GM21528 (cell line): ENCODE measurements around the gene MTMR4.
"Not testable (repeated sequence)": the region's sequence is repeated elsewhere in the genome, so short reads cannot be mapped to it uniquely, and the experiment has no call there.

Experiments used
- ATAC-seq: cut with Tn5 transposase; IDR thresholded peaks from one replicate; pipeline ENCODE4 v1.9.1; 2021; ENCODE audit warnings: mild to moderate bottlenecking, moderate library complexity; ENCODE audit not compliant: unreplicated experiment, low FRiP score

MTMR4 gene

DNA sequence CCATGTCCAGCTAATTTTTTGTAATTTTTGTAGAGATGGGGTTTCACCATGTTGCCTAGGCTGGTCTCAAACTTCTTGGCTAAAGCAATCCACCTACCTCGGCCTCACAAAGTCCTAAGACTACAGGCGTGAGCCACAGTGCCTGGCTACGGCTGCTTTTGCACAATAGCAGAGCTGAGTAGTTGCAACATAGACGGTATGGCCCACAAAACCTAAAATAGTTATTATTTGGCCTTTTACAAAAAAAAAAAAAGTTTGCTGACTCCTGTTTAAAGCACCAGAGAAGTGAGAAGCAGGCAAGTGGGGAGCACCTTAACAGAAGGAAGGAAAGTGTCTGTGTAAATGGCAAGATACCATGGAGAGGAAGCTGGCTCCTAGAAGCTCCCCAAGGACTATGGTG lies 20.9 kb downstream of the MTMR4 start:
- no peak for ATAC-seq

DNA sequence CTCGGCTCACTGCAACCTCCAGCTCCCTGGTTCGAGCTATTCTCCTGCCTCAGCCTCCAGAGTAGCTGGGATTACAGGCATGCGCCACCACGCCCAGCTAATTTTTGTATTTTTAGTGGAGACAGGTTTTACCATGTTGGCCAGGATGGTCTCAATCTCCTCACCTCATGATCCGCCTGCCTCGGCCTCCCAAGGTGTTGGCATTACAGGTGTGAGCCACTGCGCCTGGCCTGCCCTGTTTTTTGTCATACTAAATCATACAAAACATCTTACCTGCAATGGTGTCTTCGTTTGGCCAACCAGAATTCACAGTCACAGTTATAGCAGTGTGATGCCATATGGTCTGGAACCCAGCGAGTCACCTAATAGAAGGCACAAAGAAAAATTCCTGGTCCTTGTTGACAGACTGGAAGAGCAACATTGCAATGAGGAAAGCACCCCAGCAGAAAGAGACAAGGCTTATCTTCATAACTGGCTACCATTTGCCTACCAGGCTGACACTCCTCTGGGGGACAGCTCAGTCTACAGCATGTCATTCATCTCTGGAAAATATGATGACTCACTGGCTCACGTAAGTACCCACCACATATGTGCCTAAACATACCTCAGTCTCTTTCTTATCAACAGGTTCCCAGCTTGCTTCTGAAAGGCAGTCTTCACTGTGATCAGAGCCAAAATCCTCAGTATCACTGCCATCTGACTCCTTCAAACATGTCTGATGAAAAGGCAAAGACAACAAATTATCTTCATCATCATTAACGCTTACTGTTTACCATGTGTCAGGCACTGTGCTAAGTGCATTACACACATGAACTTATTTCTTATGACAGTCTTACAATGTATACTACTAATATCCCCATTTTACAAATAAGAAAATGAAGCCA lies 22.0 kb downstream of the MTMR4 start:
- no peak for ATAC-seq

DNA sequence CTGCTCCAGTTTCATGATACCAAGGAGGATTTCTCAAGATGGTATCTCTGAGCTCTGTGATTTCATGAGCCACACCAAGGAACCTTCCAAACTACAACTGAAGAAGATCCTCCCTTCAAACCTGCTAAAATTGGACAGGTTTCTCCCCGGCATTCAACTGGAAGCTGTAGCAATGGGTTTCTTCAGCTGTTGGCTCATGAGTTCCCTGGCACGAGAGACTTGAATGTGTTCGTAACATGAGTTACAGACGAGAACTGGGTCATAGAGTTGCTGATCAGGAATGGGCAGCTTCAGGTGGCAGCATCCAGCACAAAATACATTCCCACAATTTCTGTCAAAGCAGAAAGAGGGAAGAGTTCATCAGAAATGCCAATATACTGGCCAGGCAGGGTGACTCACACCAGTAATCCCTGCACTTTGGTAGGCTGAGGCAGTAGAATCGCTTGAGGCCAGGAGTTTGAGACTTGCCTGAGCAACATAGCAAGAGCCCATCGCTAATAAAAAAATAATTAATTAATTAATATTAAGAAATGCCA lies 22.9 kb downstream of the MTMR4 start:
- ATAC-seq = no peak

DNA sequence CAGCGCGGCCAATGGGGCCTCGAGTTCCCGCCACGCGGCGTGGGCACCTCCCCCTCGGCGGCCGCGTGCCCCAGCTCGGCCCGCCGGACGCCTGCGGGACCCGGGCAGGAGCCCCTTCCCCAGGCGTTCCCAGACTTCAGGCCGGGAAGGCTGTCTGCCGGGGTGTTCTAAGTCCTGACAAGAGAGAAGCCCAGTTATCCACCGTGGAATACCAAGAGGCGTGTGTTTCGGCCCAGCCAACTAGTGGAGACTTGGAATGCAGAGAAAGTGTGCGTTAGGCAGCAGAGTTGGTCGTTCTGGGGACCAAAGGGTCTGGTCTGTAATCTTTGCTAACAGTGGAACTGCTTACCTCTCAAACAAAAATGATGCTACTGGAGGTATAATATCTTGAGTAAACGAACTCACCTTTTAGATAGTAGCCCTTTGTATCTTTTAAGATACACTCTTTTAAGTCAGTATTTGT lies 26.0 kb downstream of the MTMR4 start:
- no peak for ATAC-seq

DNA sequence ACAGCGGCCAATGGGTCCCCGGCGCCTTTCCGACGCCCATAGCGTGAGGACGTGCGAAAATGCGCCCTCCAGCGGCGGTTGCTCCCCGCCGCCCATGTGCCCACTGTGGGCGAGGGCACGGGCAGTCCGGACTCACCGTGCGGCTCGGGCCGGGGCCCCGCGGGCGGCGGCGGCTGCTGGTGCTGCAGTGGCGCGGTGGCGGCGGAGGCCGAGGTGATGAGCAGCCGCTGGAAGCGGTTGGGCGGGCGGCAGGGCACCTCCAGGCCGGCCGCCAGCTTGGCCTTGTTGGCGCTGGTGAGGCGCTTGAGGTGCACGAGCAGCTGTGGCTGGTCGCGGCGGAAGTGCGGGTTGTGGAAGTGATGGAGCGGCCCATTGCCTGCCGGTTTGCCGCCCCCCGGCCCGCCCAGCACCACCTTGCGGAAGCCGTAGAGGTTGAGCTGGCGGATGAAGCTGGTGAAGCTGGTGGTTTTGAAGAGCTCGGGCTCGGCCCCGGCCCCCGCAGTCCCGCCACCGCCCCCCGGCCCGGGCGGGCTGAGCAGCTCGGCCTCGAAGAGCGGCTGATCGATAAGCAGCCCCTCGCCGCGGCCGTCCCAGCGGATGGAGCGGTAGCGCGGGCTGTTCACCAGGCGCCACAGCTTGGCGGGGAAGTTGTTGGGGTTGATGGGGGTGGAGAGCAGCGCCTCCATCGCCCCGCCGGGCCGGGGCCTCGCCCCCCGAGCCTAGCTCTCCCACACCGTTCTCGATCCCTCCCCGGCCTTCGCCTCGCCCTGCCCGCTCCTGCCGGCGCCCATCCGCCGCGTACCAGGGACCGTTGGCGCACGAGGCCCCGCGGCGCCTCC lies 26.6 kb downstream of the MTMR4 start, which contains the start of gene HSF5:
TSS of gene HSF5 (minus strand) at position 820 of the 839 bp plus-strand sequence. CDS start at position 686, 134 bp downstream.
- no peak for ATAC-seq

DNA sequence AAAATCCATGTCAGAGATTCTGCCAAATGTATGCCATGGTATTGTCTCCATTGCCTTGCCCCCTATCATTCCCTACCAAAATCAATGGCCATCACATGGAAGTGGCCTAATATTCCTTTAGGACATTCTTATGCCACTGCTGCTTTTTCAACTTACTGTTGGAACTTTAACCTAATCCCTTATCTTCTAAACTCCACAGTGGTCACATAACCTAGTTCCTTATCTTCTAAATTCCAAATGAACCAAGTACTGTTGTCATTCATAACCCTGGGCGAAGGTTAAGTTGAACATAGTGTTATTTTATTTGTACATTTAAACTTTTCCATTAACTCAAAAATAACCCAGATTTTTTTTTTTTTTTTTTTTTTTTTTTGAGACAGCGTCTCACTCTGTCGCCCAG lies 29.8 kb downstream of the MTMR4 start:
- ATAC-seq = no peak

DNA sequence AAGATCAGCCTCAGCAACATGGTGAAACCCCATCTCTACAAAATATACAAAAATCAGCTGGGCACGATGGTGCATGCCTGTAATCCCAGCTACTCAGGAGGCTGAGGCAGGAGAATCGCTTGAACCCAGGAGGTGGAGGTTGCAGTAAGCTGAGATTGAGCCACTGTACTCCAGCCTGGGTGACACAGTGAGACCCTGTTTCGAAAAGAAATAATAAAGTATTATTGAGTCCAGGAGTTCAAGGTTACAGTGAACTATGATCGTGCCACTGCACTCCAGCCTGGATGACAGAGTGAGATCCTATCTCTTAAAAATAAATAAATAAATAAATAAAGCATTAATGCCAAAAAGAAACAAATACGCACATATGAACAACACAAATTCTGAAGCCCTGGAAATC lies 32.6 kb downstream of the MTMR4 start:
- ATAC-seq = not testable (repeated sequence)

DNA sequence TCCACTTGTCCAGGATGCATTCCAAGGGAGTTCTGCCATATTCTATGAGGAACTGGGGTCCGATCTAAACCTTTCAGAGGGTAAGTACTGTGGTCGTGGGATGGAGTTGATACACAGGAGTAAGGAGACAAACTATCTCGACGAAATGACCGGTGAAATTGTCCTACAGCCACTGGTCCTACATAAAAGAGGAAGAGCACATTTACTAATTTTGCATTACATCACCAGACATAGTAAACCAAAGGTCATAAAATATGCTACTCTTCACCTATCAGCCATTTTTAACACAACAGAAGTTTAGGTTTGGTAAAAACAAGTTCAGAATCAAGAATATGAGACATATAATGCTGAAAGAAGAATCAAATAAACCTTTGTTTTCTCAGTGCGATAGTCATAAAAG lies 34.3 kb downstream of the MTMR4 start:
- no peak for ATAC-seq

DNA sequence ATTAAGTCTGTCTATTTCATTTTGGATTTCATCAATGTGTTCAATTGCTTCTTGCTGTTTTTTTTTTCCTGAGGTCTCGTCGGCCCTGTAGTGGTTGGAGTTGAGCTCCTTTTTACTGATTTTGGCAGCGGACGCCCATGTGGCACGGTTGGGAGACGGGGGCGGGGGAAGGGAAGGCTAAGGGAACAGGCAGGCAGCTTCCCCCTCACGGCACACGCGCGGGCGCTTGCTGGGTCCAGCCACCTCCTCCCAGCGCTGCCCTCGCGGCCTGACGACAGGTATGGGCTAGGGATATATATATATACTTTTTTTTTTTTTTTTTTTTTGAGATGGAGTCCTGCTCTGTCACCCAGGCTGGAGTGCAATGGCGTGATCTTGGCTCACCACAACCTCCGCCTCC lies 37.6 kb downstream of the MTMR4 start:
- no peak for ATAC-seq

DNA sequence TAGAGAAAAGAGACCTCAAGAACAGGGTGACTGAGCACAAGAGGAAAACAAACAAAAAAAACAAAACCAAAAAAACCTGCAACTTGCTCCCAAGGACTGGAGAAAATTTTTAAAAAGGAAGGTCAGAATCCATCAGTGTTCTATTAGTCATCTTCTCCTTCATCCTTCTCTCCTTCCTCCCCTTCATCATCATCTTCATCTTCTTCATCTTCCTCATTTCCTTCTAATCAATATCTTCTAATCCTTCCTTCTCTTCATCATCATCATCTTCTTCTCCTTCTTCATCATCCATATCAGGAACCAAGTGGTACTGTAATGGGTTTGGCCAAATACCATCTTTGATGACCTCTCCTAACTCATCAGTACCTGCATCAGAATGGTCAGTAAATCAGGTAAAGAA lies 38.5 kb downstream of the MTMR4 start:
- no peak for ATAC-seq

DNA sequence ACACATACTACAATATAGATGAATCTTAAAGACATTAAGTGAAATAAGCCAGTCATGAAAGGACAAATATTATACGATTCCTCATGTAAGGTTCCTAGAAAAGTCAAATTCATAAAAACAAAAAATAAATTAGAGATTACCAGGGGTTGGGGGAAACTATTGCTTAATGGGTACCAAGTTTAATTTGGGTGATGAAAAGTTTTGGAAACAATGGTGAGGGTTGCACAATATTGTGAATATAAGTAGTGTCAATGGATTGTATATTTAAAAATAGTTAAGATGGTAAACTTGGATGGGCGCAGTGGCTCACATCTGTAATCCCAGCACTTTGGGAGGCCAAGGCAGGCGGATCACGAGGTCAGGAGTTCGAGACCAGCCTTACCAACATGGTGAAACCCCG lies 44.1 kb downstream of the MTMR4 start:
- no peak for ATAC-seq

DNA sequence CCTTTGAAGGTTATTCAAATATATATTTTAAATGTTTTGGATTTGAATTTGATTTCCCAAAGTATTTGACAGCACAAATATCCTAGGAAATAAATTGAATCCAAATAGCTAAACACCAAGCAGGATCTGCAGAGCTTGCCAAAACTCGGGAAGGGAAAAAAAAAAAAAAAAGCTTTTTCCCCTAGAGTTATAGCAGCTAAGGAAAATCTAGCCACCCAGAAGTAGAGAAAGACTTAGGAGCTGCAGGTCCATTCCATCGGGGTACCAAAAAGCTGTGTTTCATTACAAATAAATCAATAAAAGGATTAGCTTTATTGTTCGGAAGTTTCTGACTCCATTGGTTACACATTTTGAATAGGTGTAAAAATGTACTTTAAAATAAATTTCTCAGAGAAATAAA lies 45.5 kb downstream of the MTMR4 start:
- ATAC-seq = no peak

DNA sequence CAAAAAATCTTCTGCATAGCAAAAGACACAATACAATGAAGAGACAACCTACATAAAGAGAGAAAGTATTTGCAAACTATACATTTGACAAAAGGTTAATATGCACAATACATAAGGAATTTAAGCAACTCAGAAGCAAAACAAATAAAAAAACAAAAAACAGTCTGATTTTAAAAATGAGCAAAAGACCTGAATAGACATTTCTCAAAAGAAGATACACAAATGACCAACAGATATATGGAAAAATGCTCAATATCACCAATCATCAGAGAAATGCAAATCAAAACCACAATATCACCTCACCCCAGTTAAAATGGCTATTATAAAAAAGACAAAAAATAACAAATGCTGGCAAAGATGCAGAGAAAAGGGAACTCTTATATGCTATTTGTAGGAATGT lies 58.9 kb downstream of the MTMR4 start:
- ATAC-seq = no peak

DNA sequence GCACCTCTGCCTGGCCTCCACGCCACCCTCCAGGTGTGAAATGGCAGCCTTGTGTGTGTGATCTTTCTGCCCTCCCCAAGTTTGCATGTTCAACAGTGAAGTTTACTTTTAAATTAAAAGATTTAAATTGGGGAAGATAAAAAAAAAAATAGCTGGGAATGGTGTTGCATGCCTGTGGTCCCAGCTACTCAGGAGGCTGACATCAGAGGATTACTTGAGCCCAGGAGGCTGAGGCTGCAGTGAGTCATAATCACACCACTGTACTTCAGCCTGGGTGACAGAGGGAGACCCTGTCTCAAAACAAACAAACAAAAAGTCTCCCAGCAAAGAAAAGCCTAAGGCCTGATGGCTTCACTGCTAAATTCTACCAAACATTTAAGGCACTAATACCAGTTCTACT lies 61.7 kb downstream of the MTMR4 start:
- no peak for ATAC-seq

DNA sequence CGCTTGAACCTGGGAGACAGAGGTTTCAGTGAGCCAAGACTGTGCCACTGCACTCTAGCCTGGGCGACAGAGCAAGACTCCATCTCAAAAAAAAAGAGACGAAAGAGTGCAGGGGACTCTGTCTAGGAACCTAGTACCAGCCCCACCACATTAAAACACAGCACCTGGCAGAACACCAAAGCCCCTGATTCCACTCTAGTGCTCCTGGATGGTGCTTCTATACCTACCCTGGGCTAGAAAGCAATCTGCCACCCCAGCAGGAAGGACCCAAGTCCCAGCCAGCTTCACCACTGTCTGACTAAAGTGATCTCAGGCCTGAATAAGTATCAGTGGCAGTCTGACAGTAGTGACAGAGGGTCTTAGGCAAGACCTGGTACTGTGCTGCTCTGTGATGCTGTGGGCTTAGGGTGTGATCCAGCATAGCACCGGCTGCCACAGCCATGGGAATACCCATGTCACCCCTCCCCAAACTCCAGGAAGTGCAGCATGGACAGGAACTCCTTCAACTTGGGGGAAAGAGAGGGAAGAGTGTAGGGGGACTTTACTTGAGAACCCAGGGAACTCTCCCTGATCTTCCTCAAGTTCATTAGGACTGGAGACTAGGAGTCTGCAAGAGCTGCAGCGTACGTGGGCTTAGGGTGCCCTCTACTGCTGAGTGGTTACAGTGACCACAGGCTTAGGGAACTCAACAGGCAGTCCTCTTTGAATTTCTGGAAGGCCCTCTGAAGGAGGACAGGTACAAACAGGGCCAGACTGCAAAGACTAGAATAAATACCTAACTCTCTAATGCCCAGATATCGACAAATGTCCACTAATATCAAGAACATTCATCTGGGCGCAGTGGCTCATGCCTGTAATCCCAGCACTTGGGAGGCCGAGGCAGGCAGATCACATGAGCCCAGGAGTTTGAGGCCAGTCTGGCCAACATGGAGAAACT lies 67.1 kb downstream of the MTMR4 start:
- ATAC-seq = no peak

DNA sequence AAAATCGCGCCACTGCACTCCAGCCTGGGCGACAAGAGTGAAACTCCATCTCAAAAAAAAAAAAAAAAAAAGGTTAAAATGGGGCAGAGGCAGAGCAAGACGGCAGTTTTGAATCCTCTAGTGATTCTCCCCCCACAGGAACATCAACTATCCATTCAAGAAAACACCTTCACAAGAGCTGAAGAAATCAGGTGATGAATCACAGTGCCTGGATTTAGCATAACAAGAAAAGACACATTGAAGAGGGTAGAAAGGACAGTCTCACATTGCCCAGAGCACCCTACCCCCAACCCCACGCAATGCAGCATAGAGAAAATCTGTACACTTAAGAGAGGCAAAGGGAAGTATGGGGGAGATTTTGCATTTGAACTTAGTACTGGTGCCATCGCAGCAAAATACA lies 68.4 kb downstream of the MTMR4 start:
- ATAC-seq = no peak
